ENCODE measurements around the gene STON1. TPM values are rescaled to one million over a fixed set of nuclear protein-coding genes. Genes with fewer than 3 reads are reported as not detected.

STON1 gene
- total RNA-seq, 1 donor from 2014 or later, result 13.0 TPM

DNA sequence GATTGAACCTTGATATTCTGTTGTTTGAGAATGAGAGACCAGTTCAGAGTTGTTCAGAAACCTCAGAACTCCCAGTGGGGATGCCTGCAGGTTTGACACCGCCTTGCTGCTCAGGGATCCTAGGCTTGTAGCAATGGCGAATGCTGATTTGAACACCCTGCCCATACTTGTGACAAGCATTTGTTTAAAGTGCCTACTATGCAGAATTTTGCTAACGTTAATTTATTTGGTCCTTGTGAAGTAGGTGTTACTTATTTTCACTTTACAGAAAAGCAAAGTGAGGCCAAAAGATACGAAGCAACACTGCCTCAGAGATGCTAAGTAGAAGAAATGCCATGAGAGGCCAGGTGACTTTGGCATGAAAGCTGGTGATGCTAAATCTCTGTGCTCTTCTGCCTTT is 32.3 kb downstream of the STON1 start:
- Histone ChIP-seq H3K36me3 (ENCODE audit: control insufficient read depth in 3 of 3, insufficient read depth in 3 of 3, low read length in 3 of 3) (no peaks in the 10 kb centered on the region), H3K4me1 (ENCODE audit: control insufficient read depth in 3 of 3, insufficient read depth in 3 of 3, low read length in 3 of 3) (no peaks in the 10 kb centered on the region), H3K27me3 (ENCODE audit: control insufficient read depth in 3 of 3, insufficient read depth in 3 of 3, low read length in 3 of 3) (no peaks in the 10 kb centered on the region), H3K9ac (ENCODE audit: low read depth in 1 of 3, low read length in 3 of 3) (no peak overlapping the region), H3K9me3 (ENCODE audit: control insufficient read depth in 3 of 3, low read length in 3 of 3) (no peaks in the 10 kb centered on the region), H3K4me3 (ENCODE audit: low read length in 3 of 3) (no peak overlapping the region), H3K27ac (ENCODE audit: low read depth, low read length) (no peak overlapping the region)

DNA sequence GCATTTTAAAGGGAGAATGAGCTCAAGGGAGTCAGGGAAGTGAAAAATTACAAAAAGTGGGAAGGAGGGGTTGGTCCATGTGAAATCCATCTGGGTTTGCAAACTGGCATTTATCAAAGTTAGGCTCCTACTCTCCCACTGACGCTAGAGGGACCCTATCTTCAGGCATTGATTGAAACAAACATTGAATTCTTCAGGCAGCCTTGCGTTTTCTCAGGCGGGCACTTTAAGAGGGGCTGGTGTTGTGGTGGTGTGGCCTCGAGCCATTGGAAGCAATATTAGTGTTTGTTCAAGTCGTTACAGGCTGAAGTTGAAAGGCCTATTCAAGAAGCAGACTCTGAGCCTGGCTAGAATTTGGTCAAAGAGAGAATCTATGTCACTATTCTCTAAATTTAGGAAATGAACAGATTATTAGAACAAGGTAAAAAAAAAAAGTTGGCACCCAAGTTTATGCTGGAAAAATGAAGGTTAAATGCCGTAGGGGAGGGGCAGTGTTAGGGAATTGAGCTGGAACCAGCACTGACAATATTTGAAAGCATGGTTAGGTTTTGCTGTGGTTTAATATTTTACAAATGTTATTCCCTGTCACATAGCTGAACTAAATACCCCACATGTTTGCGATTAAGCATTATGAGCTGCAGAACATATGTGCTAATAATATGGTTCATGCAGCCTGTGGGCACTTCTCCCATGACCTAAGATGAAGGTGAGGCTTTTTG is 36.8 kb downstream of the STON1 start:
- Histone ChIP-seq H3K4me1 (ENCODE audit: control insufficient read depth in 3 of 3, insufficient read depth in 3 of 3, low read length in 3 of 3) (no peaks in the 10 kb centered on the region), H3K27me3 (ENCODE audit: control insufficient read depth in 3 of 3, insufficient read depth in 3 of 3, low read length in 3 of 3) (no peaks in the 10 kb centered on the region), H3K4me3 (ENCODE audit: low read length in 3 of 3) (no peak overlapping the region), H3K27ac (ENCODE audit: low read depth, low read length) (no peak overlapping the region), H3K9ac (ENCODE audit: low read depth in 1 of 3, low read length in 3 of 3) (no peak overlapping the region), H3K36me3 (ENCODE audit: control insufficient read depth in 3 of 3, insufficient read depth in 3 of 3, low read length in 3 of 3) (no peaks in the 10 kb centered on the region), H3K9me3 (ENCODE audit: control insufficient read depth in 3 of 3, low read length in 3 of 3) (no peaks in the 10 kb centered on the region)

DNA sequence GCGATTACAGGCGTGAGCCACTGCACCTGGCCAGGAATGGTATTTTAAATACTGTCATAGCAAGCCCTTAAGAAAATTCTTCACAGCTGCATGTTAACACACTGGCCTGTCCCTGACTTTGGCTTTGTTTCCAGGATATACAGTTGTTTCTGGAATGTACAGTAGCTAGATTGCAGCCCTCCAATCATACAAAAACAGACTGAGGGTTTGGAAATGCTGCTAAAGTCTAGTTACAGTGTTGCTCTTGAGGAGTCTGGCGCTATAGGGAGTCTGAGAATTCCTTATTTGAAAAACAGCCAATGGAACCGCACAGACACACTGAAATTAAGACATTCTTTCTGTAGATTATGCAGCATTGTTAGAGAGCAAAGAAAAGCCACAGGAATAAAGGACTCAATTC is 37.7 kb downstream of the STON1 start:
- H3K27ac ChIP-seq (ENCODE audit: low read depth, low read length), result peak overlapping the region; percentile 39
- no peak overlapping the region for H3K4me3 ChIP-seq (ENCODE audit: low read length in 3 of 3)
- H3K4me1 ChIP-seq (ENCODE audit: control insufficient read depth in 3 of 3, insufficient read depth in 3 of 3, low read length in 3 of 3), result no peaks in the 10 kb centered on the region
- H3K9me3 ChIP-seq (ENCODE audit: control insufficient read depth in 3 of 3, low read length in 3 of 3), result no peaks in the 10 kb centered on the region
- no peaks in the 10 kb centered on the region for H3K36me3 ChIP-seq (ENCODE audit: control insufficient read depth in 3 of 3, insufficient read depth in 3 of 3, low read length in 3 of 3)
- no peak overlapping the region for H3K9ac ChIP-seq (ENCODE audit: low read depth in 1 of 3, low read length in 3 of 3)
- H3K27me3 ChIP-seq (ENCODE audit: control insufficient read depth in 3 of 3, insufficient read depth in 3 of 3, low read length in 3 of 3), result no peaks in the 10 kb centered on the region

DNA sequence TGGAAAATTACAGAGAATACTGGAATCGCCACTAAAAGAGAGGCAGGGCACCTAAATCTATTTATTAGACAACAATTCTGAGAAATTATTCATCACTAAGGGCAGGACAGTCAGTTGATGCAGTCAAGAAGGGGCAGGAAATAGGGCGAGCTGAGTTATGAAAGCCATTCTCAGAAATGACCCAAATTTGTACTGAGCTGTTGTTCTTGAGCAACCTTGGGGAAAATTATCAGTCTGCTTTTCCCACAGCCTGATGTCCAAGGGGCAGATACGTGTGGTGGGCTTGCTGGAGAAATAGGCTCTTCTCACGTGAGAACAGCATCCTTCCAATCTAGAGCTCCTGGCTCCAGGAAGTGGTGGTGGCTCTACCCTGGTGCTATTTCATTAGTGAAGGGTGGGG is 38.6 kb downstream of the STON1 start:
- Histone ChIP-seq H3K4me3 (ENCODE audit: low read length in 3 of 3) (no peak overlapping the region), H3K4me1 (ENCODE audit: control insufficient read depth in 3 of 3, insufficient read depth in 3 of 3, low read length in 3 of 3) (no peaks in the 10 kb centered on the region), H3K27ac (ENCODE audit: low read depth, low read length) (peak overlapping the region; percentile 39), H3K9me3 (ENCODE audit: control insufficient read depth in 3 of 3, low read length in 3 of 3) (no peaks in the 10 kb centered on the region), H3K36me3 (ENCODE audit: control insufficient read depth in 3 of 3, insufficient read depth in 3 of 3, low read length in 3 of 3) (no peaks in the 10 kb centered on the region), H3K9ac (ENCODE audit: low read depth in 1 of 3, low read length in 3 of 3) (no peak overlapping the region), H3K27me3 (ENCODE audit: control insufficient read depth in 3 of 3, insufficient read depth in 3 of 3, low read length in 3 of 3) (no peaks in the 10 kb centered on the region)

DNA sequence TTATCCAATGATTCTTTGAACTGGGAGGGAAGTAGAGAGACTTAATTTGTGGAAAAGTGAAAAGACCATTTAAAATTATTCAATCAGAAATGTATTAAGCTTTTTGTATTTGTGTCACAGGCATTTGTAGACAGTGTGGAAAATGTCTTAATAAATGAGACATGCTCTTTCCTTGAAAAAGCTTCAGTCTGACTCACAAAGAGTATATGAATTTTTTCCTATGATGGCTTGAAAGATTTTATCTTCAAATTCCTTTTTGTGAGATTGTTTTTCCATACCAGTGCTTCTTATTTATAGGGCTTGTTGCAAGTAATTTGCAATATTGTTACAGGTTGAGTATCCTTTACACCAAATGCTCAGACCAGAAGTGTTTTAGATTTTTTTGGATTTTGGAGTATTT is 39.5 kb downstream of the STON1 start:
- no peak overlapping the region for H3K9ac ChIP-seq (ENCODE audit: low read depth in 1 of 3, low read length in 3 of 3)
- H3K27me3 ChIP-seq (ENCODE audit: control insufficient read depth in 3 of 3, insufficient read depth in 3 of 3, low read length in 3 of 3), result no peaks in the 10 kb centered on the region
- H3K4me3 ChIP-seq (ENCODE audit: low read length in 3 of 3), result no peak overlapping the region
- H3K36me3 ChIP-seq (ENCODE audit: control insufficient read depth in 3 of 3, insufficient read depth in 3 of 3, low read length in 3 of 3), result no peaks in the 10 kb centered on the region
- no peak overlapping the region for H3K27ac ChIP-seq (ENCODE audit: low read depth, low read length)
- H3K9me3 ChIP-seq (ENCODE audit: control insufficient read depth in 3 of 3, low read length in 3 of 3), result no peaks in the 10 kb centered on the region
- H3K4me1 ChIP-seq (ENCODE audit: control insufficient read depth in 3 of 3, insufficient read depth in 3 of 3, low read length in 3 of 3), result no peaks in the 10 kb centered on the region

DNA sequence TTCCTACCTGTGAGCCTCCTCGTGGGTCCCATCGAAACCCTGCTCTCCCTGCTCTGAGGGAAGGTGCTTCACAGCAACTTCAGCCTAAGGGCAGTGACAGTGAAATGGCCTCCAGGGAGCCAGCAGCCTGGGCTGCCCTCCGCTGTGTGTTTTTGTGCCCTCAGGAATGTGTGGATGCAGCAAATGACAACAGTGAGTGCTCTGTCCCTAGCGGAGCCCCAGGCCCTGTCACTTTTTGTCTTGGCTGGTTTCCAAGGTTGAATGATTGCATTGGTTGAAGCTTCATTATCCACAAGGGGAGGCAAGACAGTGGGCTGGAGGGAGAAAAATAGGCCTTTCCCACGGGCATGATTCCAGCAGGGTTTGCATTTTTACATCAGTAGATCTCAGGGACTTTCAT is 42.9 kb downstream of the STON1 start:
- Histone ChIP-seq H3K9ac (ENCODE audit: low read depth in 1 of 3, low read length in 3 of 3) (no peak overlapping the region), H3K36me3 (ENCODE audit: control insufficient read depth in 3 of 3, insufficient read depth in 3 of 3, low read length in 3 of 3) (no peaks in the 10 kb centered on the region), H3K27me3 (ENCODE audit: control insufficient read depth in 3 of 3, insufficient read depth in 3 of 3, low read length in 3 of 3) (no peaks in the 10 kb centered on the region), H3K27ac (ENCODE audit: low read depth, low read length) (no peak overlapping the region), H3K4me1 (ENCODE audit: control insufficient read depth in 3 of 3, insufficient read depth in 3 of 3, low read length in 3 of 3) (no peaks in the 10 kb centered on the region), H3K4me3 (ENCODE audit: low read length in 3 of 3) (no peak overlapping the region), H3K9me3 (ENCODE audit: control insufficient read depth in 3 of 3, low read length in 3 of 3) (no peaks in the 10 kb centered on the region)

DNA sequence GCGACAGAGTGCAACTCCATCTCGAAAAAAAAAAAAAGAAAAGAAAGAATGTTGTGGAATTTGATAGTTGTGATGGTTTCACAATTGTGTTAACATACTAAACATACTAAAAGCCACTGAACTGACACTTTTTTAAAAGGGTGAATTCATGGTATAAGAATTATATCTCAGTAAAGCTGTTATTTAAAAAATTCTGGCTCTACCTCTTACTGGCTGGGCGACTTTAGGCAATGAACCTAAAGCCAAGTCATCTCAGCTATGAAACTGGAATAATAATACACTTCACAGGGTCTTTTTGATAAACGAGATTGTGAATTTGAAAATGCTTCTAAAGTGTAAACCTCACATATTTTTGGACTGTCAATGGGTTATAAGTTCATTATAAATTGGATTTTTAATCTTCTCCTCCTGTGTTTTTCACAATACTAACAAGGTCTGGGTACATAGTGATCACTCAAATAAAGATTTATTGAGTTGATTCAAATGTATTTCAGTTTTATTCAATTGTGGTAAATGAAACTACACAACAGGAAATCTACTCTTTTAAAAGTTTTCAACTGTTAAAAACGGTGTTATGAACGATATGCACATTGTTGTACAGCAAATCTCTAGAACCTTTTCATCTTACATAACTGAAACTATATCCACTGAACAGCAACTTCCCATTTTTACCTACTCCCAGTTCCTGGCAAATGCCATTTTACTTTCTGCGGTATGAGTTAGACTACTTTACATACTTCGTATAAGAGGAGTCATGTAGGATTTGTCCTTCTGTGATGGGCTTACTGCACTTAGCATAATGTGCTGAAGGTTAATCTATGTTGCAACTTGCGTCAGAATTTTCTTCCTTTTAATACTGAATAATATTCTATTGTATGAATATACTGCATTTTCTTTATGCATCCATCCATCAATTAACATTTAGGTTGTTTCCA is 44.7 kb downstream of the STON1 start:
- Histone ChIP-seq H3K9ac (ENCODE audit: low read depth in 1 of 3, low read length in 3 of 3) (no peak overlapping the region), H3K36me3 (ENCODE audit: control insufficient read depth in 3 of 3, insufficient read depth in 3 of 3, low read length in 3 of 3) (no peaks in the 10 kb centered on the region), H3K4me3 (ENCODE audit: low read length in 3 of 3) (no peak overlapping the region), H3K27ac (ENCODE audit: low read depth, low read length) (no peak overlapping the region), H3K27me3 (ENCODE audit: control insufficient read depth in 3 of 3, insufficient read depth in 3 of 3, low read length in 3 of 3) (no peaks in the 10 kb centered on the region), H3K4me1 (ENCODE audit: control insufficient read depth in 3 of 3, insufficient read depth in 3 of 3, low read length in 3 of 3) (no peaks in the 10 kb centered on the region), H3K9me3 (ENCODE audit: control insufficient read depth in 3 of 3, low read length in 3 of 3) (no peaks in the 10 kb centered on the region)

DNA sequence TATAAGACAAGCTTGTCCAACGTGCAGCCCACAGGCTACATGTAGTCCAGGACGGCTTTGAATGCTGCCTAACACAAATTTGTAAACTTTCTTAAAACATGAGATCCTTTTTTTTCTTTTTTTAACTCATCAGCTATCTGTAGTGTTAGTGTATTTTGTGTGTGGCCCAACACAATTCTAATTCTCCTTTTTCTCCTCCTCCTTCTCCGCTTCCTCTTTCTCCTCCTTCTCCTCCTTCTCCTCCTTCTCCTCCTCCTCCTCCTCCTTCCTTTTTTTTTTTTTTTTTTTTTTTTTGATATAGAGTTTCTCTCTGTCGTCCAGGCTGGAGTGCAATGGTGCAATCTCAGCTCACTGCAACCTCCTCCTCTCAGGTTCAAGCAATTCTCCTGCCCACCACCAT is 48.4 kb downstream of the STON1 start:
- Histone ChIP-seq H3K27ac (ENCODE audit: low read depth, low read length) (no peak overlapping the region), H3K9ac (ENCODE audit: low read depth in 1 of 3, low read length in 3 of 3) (no peak overlapping the region), H3K36me3 (ENCODE audit: control insufficient read depth in 3 of 3, insufficient read depth in 3 of 3, low read length in 3 of 3) (no peaks in the 10 kb centered on the region), H3K27me3 (ENCODE audit: control insufficient read depth in 3 of 3, insufficient read depth in 3 of 3, low read length in 3 of 3) (no peaks in the 10 kb centered on the region), H3K4me1 (ENCODE audit: control insufficient read depth in 3 of 3, insufficient read depth in 3 of 3, low read length in 3 of 3) (no peaks in the 10 kb centered on the region), H3K9me3 (ENCODE audit: control insufficient read depth in 3 of 3, low read length in 3 of 3) (no peaks in the 10 kb centered on the region), H3K4me3 (ENCODE audit: low read length in 3 of 3) (no peak overlapping the region)

DNA sequence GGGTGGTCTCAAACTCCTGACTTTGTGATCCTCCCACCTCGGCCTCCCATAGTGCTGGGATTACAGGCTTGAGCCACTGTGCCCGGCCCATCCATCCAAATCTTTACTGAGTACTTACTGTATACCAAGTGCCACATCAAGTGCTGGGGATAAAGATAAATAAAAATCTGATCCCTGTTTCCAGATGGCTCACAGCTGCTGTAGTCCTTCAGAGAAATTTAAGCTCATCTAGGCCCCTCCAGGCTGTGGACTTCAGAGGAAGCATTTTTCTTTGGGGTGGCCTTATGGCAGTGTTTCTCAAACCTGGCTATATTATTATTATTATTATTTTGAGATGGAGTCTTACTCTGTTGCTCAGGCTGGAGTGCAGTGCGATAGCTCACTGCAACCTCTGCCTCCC is 54.0 kb downstream of the STON1 start:
- Histone ChIP-seq H3K36me3 (ENCODE audit: control insufficient read depth in 3 of 3, insufficient read depth in 3 of 3, low read length in 3 of 3) (peaks cover 0 to 2% (median 0%) of the 10 kb centered on the region in 3 donors), H3K9ac (ENCODE audit: low read depth in 1 of 3, low read length in 3 of 3) (no peak overlapping the region), H3K27me3 (ENCODE audit: control insufficient read depth in 3 of 3, insufficient read depth in 3 of 3, low read length in 3 of 3) (no peaks in the 10 kb centered on the region), H3K4me3 (ENCODE audit: low read length in 3 of 3) (no peak overlapping the region), H3K27ac (ENCODE audit: low read depth, low read length) (no peak overlapping the region), H3K9me3 (ENCODE audit: control insufficient read depth in 3 of 3, low read length in 3 of 3) (peaks cover 0 to 2% (median 0%) of the 10 kb centered on the region in 3 donors), H3K4me1 (ENCODE audit: control insufficient read depth in 3 of 3, insufficient read depth in 3 of 3, low read length in 3 of 3) (no peaks in the 10 kb centered on the region)

DNA sequence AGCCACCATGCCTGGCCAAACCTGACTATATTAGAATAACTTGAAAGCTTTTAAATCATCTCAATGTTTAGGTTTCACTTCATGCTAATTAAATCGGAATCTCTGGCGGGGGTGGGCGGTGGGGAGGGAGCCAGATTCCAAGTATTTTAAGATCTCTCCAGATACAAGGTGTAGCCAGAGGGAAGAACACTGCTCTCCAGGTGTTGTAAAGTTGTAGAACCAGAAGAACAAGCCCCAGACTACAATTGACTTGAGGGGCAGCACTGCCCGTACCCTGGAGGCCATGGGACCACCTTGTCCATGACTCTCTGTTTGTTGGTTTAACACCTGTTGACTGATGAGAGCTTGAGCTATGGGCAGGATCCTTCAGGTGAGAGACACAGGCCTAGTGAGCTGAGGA is 54.6 kb downstream of the STON1 start:
- no peak overlapping the region for H3K9ac ChIP-seq (ENCODE audit: low read depth in 1 of 3, low read length in 3 of 3)
- H3K9me3 ChIP-seq (ENCODE audit: control insufficient read depth in 3 of 3, low read length in 3 of 3), result peaks cover 0 to 2% (median 0%) of the 10 kb centered on the region in 3 donors
- no peaks in the 10 kb centered on the region for H3K4me1 ChIP-seq (ENCODE audit: control insufficient read depth in 3 of 3, insufficient read depth in 3 of 3, low read length in 3 of 3)
- no peak overlapping the region for H3K4me3 ChIP-seq (ENCODE audit: low read length in 3 of 3)
- peaks cover 0 to 2% (median 0%) of the 10 kb centered on the region in 3 donors for H3K36me3 ChIP-seq (ENCODE audit: control insufficient read depth in 3 of 3, insufficient read depth in 3 of 3, low read length in 3 of 3)
- no peak overlapping the region for H3K27ac ChIP-seq (ENCODE audit: low read depth, low read length)
- H3K27me3 ChIP-seq (ENCODE audit: control insufficient read depth in 3 of 3, insufficient read depth in 3 of 3, low read length in 3 of 3), result no peaks in the 10 kb centered on the region
